Vagina (tissue), 2 donors: Measurements from ENCODE around the gene ZCCHC14. TPM values are rescaled to one million over a fixed set of nuclear protein-coding genes. Genes with fewer than 3 reads are reported as not detected.

Experiments used
- DNase-seq, 2 donors: peaks; one replicate each; pipeline ENCODE4 v3.0.0-alpha.2; 2017; ENCODE audit errors: extremely low spot score in 2 of 2
- H3K27ac ChIP-seq: fragments of 200-600 bp; sonication (generic); one replicate; pipeline ENCODE4 v1.5.1; 2019
- H3K27me3 ChIP-seq: fragments of 200-600 bp; sonication (generic); one replicate; pipeline ENCODE4 v1.5.1; 2019
- H3K36me3 ChIP-seq, 2 donors: fragments of 200-600 bp; sonication (generic); one replicate each; pipeline ENCODE4 v1.5.1; 2017 to 2019
- H3K4me1 ChIP-seq: fragments of 200-600 bp; sonication (generic); one replicate; pipeline ENCODE4 v1.5.1; 2019
- H3K4me3 ChIP-seq, 2 donors: fragments of 200-600 bp; sonication (generic); 1 replicate in 1 of 2; 2 replicates in 1 of 2; pipeline ENCODE4 v1.5.1; 2016 to 2019
- H3K9me3 ChIP-seq: fragments of 200-600 bp; sonication (generic); one replicate; pipeline ENCODE4 v1.5.1; 2019
- CTCF ChIP-seq, 3 experiments: fragments of 450-650 bp in 2 of 3; fragments of 200-600 bp in 1 of 3; sonication (generic) in 1 of 3; IDR thresholded peaks; one replicate each; pipeline ENCODE4 v1.5.1; 2017 to 2019; ENCODE audit warnings: antibody characterized with exemption in 3 of 3, mild to moderate bottlenecking in 2 of 3, moderate library complexity in 2 of 3
- POLR2A ChIP-seq, 2 donors: fragments of 450-650 bp; IDR thresholded peaks; one replicate each; pipeline ENCODE4 v1.6.1; 2017; ENCODE audit warnings: antibody characterized with exemption in 2 of 2, mild to moderate bottlenecking in 2 of 2, moderate library complexity in 2 of 2
- POLR2AphosphoS5 ChIP-seq, 2 donors: sonication (generic); formaldehyde crosslinking; IDR thresholded peaks; one replicate each; pipeline ENCODE4 v1.9.0; 2017; ENCODE audit warnings: antibody characterized with exemption in 2 of 2, mild to moderate bottlenecking in 2 of 2, low read depth in 1 of 2; ENCODE audit not compliant: insufficient read depth in 1 of 2
- intact Hi-C: fragments of 100-400 bp; cut with DNase I; formaldehyde crosslinking; loops from one replicate; pipeline ENCODE4 v1.15.1; 2023
- total RNA-seq: library from RNA; depleted of rRNA; stranded (reverse); fragments of >200 nt; gene quantifications from one replicate; pipeline ENCODE4 v1.2.3, GENCODE V29; 2016

Gene ZCCHC14
- total RNA-seq, 1 donor from 2014 or later = 74.2 TPM

DNA sequence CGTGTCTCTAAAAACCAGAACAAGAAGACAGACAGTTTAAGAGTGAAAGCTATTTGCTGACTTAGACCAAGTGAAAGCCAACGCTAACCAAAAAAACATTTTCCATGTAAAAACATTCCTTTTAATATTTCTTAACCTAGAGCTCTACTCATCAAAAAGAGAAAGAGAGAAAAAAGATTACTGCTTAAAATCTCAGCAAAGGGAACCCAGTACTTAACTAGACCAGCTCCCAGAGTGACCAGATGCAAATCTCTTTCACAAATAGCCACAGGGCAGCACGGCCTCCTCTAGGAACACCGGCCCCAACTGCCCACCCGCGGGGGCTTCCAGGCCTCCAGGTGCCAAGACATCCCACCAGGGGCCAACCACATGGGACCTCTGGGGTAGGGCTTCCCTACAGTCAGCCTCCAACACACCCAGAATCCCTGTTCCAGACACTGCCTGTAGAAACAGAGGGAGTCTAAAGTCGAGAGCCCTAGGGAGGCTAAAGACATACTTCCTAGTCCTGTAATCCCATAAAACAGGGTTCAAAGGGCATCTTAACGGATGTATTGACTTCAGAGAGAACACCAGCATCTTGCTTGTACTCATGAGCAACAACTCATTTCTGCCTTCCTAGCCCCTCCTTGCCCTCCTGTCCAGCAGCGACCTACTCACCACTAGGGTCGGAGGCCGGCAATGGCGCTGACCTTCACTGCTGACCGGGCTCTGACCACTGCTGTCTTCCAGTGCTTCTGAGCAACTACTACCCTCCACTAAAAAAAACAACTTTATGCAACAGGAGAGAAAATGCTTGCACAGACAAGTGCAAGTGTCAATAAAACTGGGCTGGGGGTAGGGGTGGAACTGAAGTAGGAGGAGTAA is 21.3 kb downstream of the ZCCHC14 start:
- H3K4me3 ChIP-seq = peak overlapping the region in 1 of 2 donors; percentile 4
- no peaks in the 10 kb centered on the region for H3K9me3 ChIP-seq
- no peaks in the 10 kb centered on the region for H3K27me3 ChIP-seq
- DNase-seq = no peak
- TF ChIP-seq POLR2A (IDR thresholded peaks at IDR 0.05) (no peak), POLR2AphosphoS5 (IDR thresholded peaks at IDR 0.05; ENCODE audit: insufficient read depth in 1 of 2, low read depth in 1 of 2) (no peak), CTCF (IDR thresholded peaks at IDR 0.05) (no peak)
- H3K27ac ChIP-seq = peak overlapping the region; percentile 73
- intact Hi-C loops = no loop called here
- H3K36me3 ChIP-seq = no peaks in the 10 kb centered on the region
- peaks cover 76% of the 10 kb centered on the region for H3K4me1 ChIP-seq

DNA sequence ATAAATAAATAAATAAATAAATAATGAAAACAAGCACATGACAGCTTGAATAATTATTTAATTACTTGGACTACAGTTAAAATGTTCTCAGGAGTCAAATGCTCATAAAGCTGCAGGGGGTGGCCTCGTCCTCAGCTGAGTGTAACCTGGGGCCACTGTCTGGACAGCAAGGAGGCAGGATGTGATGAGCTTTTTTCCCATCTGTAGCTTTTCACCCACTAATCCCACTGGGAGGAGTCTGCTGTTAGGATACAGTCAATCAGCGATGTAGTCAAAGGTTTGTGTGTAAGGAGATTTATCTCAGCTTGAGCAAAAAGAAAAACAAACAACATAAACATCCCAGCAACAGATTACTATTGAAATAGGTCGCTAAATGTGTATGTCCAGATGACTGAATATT is 22.5 kb downstream of the ZCCHC14 start:
- H3K36me3 ChIP-seq = no peaks in the 10 kb centered on the region
- TF ChIP-seq POLR2A (IDR thresholded peaks at IDR 0.05) = no peak
- TF ChIP-seq CTCF (IDR thresholded peaks at IDR 0.05) = no peak
- TF ChIP-seq POLR2AphosphoS5 (IDR thresholded peaks at IDR 0.05; ENCODE audit: insufficient read depth in 1 of 2, low read depth in 1 of 2) = no peak
- H3K4me1 ChIP-seq = peaks cover 76% of the 10 kb centered on the region
- intact Hi-C loops = no loop called here
- peak overlapping the region; percentile 73 for H3K27ac ChIP-seq
- no peak overlapping the region for H3K4me3 ChIP-seq
- no peak for DNase-seq
- H3K9me3 ChIP-seq = no peaks in the 10 kb centered on the region
- H3K27me3 ChIP-seq = no peaks in the 10 kb centered on the region

DNA sequence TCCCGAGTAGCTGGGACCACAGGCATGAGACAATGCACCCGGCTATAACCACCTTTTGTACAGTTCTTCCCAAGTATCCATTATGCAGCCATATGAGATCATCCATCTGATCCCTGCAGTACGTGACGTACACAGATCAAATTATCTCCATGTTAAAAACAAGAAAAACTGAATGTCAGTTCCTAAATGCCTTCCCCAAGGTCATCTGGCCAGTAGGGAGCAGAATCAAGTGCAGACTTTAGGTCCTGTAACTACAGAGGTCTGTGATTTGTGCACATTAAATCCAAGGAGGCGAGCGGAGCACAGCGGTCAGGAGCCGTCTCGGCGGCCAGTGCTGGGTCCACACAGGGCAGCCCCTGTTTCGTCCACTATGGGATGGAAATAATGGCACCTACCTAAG is 23.7 kb downstream of the ZCCHC14 start:
- H3K4me3 ChIP-seq = no peak overlapping the region
- no peaks in the 10 kb centered on the region for H3K27me3 ChIP-seq
- TF ChIP-seq POLR2AphosphoS5 (IDR thresholded peaks at IDR 0.05; ENCODE audit: insufficient read depth in 1 of 2, low read depth in 1 of 2) (no peak), POLR2A (IDR thresholded peaks at IDR 0.05) (no peak), CTCF (IDR thresholded peaks at IDR 0.05) (no peak)
- H3K4me1 ChIP-seq = peaks cover 76% of the 10 kb centered on the region
- peak overlapping the region; percentile 19 for H3K27ac ChIP-seq
- no peaks in the 10 kb centered on the region for H3K36me3 ChIP-seq
- DNase-seq = no peak
- H3K9me3 ChIP-seq = no peaks in the 10 kb centered on the region
- intact Hi-C loops = no loop called here

DNA sequence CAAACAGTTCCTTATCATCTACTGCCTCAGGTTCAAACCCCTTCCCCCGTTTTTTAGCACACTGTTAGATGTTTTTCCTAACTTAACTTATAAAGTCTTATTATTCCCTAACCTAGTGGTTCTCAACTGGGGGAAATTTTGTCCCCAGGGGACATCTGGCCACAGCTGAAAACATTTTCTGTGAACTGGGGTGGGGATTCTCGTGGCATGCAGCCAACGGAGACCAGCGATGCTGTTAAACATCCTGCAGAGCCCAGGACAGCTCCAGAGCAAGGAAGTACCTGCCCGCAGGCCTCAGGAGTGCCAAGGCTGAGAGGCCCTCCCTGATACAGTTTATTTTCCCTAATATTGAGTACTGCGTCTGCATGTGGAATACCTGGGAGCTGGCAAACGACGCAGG is 24.3 kb downstream of the ZCCHC14 start:
- intact Hi-C loops = no loop called here
- no peaks in the 10 kb centered on the region for H3K36me3 ChIP-seq
- no peak for DNase-seq
- H3K4me1 ChIP-seq = peaks cover 78% of the 10 kb centered on the region
- H3K27ac ChIP-seq = no peak overlapping the region
- H3K27me3 ChIP-seq = no peaks in the 10 kb centered on the region
- TF ChIP-seq POLR2A (IDR thresholded peaks at IDR 0.05) = no peak
- H3K4me3 ChIP-seq = no peak overlapping the region
- no peaks in the 10 kb centered on the region for H3K9me3 ChIP-seq

GRCh38 chr16:87466975-87467501 is 25.8 kb downstream of the ZCCHC14 start:
- H3K4me3 ChIP-seq = no peak overlapping the region
- H3K36me3 ChIP-seq = no peaks in the 10 kb centered on the region
- H3K27me3 ChIP-seq = no peaks in the 10 kb centered on the region
- no peak for DNase-seq
- peaks cover 81% of the 10 kb centered on the region for H3K4me1 ChIP-seq
- TF ChIP-seq CTCF (IDR thresholded peaks at IDR 0.05) (no peak), POLR2AphosphoS5 (IDR thresholded peaks at IDR 0.05; ENCODE audit: insufficient read depth in 1 of 2, low read depth in 1 of 2) (no peak), POLR2A (IDR thresholded peaks at IDR 0.05) (no peak)
- H3K27ac ChIP-seq = peak overlapping the region; percentile 94
- no peaks in the 10 kb centered on the region for H3K9me3 ChIP-seq
- intact Hi-C loops = no loop called here
